Endothelial cell (in vitro differentiated cells): ENCODE results near the gene LENG9. TPM values are rescaled to one million over a fixed set of nuclear protein-coding genes. Genes with fewer than 3 reads are reported as not detected.

Experiments
- DNase-seq: peaks from one replicate; pipeline ENCODE4 v3.0.0; 2021; ENCODE audit warnings: low spot score
- H3K27ac Mint-ChIP-seq: one replicate; pipeline ENCODE4 v1.8.0; 2021; ENCODE audit warnings: mixed read lengths, inconsistent platforms; ENCODE audit not compliant: unreplicated experiment
- H3K27me3 Mint-ChIP-seq: one replicate; pipeline ENCODE4 v1.8.0; 2021; ENCODE audit warnings: mild to moderate bottlenecking, moderate library complexity, mixed read lengths, inconsistent platforms; ENCODE audit not compliant: unreplicated experiment
- H3K36me3 Mint-ChIP-seq: one replicate; pipeline ENCODE4 v1.8.0; 2021; ENCODE audit warnings: mild to moderate bottlenecking, low read depth, mixed read lengths, inconsistent platforms; ENCODE audit not compliant: unreplicated experiment
- H3K4me1 Mint-ChIP-seq: one replicate; pipeline ENCODE4 v1.8.0; 2021; ENCODE audit warnings: mild to moderate bottlenecking, mixed read lengths, inconsistent platforms; ENCODE audit not compliant: unreplicated experiment
- H3K4me3 Mint-ChIP-seq: one replicate; pipeline ENCODE4 v1.8.0; 2021; ENCODE audit warnings: mild to moderate bottlenecking, mixed read lengths, inconsistent platforms; ENCODE audit not compliant: unreplicated experiment
- H3K9me3 Mint-ChIP-seq: one replicate; pipeline ENCODE4 v1.8.0; 2021; ENCODE audit warnings: mixed read lengths, inconsistent platforms; ENCODE audit not compliant: unreplicated experiment
- total RNA-seq: library from RNA; stranded (reverse); fragmentation: NEBNext Ultra II Directional; extraction: Animal tissue kit (Norgen Biotek cat#: 25700); gene quantifications from one replicate; pipeline ENCODE4 v1.2.1, GENCODE V29; 2021; ENCODE audit not compliant: unreplicated experiment
- TF ChIP-seq, protein P1 (sequence below): fragments of 200-600 bp; sonication (generic); IDR thresholded peaks from one replicate; pipeline ENCODE4 v1.5.0; 2021; ENCODE audit warnings: antibody characterized with exemption; ENCODE audit not compliant: unreplicated experiment

Gene LENG9
- total RNA-seq, 1 donor from 2014 or later, result 3.4 TPM

DNA sequence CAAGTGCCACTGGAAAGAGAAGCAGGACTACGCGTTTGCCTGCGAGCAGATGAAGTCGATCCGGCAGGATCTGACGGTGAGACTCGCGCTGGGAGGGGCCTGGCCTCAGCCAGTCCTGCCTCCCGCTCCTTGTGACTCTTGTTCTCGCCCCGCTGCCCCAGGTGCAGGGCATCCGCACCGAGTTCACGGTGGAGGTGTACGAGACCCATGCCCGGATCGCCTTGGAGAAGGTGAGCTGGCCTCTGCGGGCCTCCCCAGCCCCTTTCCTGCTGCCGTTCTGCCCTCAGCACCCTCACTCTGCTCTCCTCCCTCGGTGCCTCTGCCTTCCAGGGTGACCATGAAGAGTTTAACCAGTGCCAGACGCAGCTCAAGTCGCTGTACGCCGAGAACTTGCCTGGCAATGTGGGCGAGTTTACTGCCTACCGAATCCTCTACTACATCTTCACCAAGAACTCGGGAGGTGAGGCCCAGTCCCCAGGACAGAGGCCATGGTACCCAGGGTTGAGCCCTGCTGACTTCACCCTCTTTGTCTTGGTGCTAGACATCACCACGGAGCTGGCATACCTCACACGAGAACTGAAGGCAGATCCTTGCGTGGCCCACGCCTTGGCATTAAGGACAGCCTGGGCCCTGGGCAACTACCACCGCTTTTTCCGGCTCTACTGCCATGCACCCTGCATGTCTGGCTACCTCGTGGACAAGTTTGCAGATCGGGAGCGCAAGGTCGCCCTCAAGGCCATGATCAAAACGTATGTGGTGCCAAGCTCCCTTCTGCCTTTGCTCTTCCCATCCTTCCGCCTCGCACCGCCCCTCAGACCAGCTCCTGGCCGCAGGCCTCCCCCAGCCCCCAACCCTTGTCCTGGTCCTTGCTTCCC, 5.6 kb downstream of the LENG9 start:
- Mint-ChIP-seq H3K36me3 (peaks cover 44% of the 10 kb centered on the region), H3K4me3 (peak overlapping the region; percentile 68), H3K27ac (no peak overlapping the region), H3K9me3 (no peaks in the 10 kb centered on the region), H3K27me3 (peaks cover 28% of the 10 kb centered on the region), H3K4me1 (peaks cover 21% of the 10 kb centered on the region)
- no peak for DNase-seq
- TF ChIP-seq, protein P1, sequence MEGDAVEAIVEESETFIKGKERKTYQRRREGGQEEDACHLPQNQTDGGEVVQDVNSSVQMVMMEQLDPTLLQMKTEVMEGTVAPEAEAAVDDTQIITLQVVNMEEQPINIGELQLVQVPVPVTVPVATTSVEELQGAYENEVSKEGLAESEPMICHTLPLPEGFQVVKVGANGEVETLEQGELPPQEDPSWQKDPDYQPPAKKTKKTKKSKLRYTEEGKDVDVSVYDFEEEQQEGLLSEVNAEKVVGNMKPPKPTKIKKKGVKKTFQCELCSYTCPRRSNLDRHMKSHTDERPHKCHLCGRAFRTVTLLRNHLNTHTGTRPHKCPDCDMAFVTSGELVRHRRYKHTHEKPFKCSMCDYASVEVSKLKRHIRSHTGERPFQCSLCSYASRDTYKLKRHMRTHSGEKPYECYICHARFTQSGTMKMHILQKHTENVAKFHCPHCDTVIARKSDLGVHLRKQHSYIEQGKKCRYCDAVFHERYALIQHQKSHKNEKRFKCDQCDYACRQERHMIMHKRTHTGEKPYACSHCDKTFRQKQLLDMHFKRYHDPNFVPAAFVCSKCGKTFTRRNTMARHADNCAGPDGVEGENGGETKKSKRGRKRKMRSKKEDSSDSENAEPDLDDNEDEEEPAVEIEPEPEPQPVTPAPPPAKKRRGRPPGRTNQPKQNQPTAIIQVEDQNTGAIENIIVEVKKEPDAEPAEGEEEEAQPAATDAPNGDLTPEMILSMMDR, result no peak

DNA sequence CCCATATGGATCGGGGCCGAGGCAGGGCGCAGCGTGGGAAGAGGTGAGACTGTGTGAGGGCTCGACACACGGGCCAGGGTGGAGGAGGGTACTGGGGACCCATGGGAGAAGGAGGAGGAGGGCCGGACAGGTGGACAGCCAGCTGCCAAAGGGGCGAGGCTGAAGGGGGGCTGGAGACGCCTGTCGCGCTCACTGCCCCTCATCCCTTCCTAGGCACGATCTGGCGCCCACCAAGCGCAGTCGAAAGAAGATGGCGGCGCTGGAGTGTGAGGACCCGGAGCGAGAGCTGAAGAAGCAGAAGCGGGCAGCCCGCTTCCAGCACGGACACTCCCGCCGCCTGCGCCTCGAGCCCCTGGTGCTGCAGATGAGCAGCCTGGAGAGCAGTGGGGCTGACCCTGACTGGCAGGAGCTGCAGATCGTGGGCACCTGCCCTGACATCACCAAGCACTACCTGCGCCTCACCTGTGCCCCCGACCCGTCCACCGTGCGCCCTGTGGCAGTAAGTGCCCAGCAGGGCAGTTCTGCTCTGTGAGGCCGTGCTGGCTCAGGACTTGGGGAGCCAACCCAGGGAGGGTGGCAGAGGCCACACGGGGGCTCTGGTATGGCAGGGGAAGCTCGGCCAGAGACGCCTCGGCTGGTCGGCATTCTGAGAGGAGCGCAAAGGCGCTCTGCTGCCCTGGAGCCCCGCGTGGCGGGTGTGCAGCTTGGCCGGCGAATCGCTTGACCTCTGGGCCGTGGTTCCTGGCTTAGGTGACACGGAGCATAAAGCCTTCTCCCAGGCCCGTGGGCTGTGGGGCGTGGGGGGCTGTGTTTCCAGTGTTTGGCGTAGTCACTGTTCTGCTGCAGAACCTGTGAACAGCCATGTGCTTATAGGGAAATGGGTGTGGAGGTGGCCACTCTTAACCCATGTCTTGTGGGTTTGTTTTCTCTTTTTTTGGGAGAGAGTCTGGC, 6.9 kb downstream of the LENG9 start:
- no peak for DNase-seq
- Mint-ChIP-seq H3K4me1 (peaks cover 17% of the 10 kb centered on the region), H3K27me3 (peaks cover 25% of the 10 kb centered on the region), H3K36me3 (peaks cover 51% of the 10 kb centered on the region), H3K9me3 (no peaks in the 10 kb centered on the region), H3K4me3 (no peak overlapping the region), H3K27ac (no peak overlapping the region)
- TF ChIP-seq, protein P1, result no peak

DNA sequence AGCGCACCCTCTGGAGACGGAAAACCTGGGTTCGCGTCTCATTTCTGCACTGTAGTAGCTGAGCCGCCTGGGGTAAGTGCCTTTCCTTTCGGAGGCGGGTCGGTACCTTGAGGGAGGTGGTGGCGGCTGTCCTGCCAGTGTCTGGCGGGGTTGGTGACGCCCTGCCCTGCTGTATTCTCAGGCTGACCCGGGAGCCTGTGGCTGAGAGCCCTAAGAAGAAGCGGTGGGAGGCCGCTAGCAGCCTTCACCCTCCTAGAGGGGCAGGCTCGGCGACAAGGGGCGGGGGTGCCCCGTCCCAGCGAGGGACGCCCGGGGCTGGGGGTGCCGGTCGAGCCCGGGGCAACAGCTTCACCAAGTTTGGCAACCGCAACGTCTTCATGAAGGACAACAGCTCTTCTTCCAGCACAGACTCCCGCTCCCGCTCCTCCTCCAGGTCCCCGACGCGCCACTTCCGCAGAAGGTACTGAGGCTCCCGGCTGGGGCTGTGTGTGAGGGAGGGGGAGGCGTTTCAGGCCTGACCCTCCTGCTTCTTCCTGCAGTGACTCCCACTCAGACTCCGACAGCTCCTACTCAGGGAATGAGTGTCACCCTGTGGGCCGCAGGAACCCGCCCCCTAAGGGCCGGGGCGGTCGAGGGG, 7.7 kb downstream of the LENG9 start:
- DNase-seq, result no peak
- Mint-ChIP-seq H3K36me3 (peaks cover 55% of the 10 kb centered on the region), H3K4me1 (peaks cover 12% of the 10 kb centered on the region), H3K27ac (no peak overlapping the region), H3K4me3 (no peak overlapping the region), H3K9me3 (no peaks in the 10 kb centered on the region), H3K27me3 (peaks cover 27% of the 10 kb centered on the region)
- TF ChIP-seq, protein P1, result no peak

DNA sequence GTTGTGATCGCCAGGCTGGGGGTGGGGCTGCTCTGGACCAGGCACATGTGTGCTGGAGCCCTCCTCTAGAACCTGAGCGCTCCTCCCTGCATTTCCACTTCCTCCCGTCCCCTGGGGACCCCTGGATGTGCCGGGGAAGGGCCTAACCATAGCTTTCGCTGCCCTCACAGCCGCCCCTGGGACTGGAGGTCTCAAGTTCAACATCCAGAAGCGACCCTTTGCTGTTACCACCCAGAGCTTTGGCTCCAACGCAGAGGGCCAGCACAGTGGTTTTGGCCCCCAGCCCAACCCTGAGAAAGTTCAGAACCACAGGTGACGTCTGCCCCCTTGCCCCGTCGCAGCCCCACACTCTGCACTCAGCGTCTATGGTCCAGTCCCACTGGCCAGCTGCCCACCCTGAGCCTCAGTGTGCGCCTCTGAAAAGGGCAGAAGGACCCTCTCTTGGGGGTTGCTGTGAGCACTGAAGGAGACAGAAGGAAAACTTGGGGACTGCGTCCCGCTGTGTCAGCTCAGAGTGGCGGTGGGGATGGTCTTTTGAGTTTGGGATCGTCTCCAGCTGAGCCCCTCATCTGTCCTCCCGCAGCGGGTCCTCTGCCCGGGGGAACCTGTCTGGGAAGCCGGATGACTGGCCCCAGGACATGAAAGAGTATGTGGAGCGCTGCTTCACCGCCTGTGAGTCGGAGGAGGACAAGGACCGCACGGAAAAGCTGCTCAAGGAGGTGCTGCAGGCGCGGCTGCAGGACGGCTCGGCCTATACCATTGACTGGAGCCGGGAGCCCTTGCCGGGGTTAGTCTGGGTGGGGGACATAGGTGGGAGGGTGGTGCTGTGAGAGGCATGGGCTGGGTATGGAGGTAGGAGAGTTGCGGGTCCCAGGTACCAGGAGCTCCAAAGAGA, 8.6 kb downstream of the LENG9 start:
- Mint-ChIP-seq H3K9me3 (no peaks in the 10 kb centered on the region), H3K36me3 (peaks cover 62% of the 10 kb centered on the region), H3K27me3 (peaks cover 35% of the 10 kb centered on the region), H3K4me3 (no peak overlapping the region), H3K4me1 (peaks cover 19% of the 10 kb centered on the region), H3K27ac (no peak overlapping the region)
- TF ChIP-seq, protein P1, result no peak
- DNase-seq, result no peak
